HG03432 (cell line): ENCODE data around the gene FREY1.

Source experiments
- ATAC-seq: cut with Tn5 transposase; IDR thresholded peaks from one replicate; pipeline ENCODE4 v1.9.1; 2021; ENCODE audit warnings: mild to moderate bottlenecking, moderate library complexity; ENCODE audit not compliant: unreplicated experiment

The FREY1 gene

GRCh38 chr11:45897556-45897955 is 9.5 kb downstream of the FREY1 start:
- no peak for ATAC-seq

- ATAC-seq = no peak
Measured at GRCh38 chr11:45896422-45896984, 10.6 kb downstream of the FREY1 start.

- no peak for ATAC-seq
Measured at GRCh38 chr11:45895553-45896259, 11.4 kb downstream of the FREY1 start.

DNA sequence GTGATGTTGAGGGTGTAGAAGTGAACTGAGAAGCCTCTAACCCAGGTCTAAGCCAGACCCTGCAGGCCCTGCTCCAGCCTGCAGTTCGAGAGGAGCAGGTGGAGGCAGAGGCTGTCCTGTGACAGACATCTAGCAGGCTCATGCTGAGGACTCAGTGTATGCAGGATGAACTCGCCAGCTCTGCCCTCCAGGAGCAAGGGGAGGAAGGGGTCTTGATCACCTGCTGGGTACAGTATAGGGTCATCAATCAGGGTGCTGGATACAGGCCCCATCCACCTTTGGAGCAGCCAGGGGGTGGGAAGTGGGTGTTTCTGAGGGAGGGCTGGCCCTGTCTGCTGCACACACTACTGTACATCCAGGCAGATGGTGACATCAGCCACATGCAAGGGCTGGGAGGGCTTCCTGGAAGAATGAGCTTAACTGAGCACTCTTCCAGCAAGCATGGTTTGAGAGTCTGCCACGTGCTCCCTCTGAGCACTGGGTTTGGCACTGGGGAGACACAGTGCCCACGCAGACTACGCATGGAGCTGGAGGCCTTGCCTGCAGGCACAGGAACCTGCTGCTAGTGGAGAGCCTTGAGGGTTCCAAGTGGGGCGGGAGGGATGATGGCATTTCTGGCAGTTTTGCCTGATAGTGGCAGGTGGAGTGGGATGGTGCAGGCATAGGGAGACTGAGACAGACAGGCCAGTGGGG is 12.4 kb downstream of the FREY1 start:
- no peak for ATAC-seq

GRCh38 chr11:45892856-45893255 is 14.2 kb downstream of the FREY1 start:
- ATAC-seq = no peak

- no peak for ATAC-seq
Measured at GRCh38 chr11:45890886-45891550, 16.1 kb downstream of the FREY1 start.

GRCh38 chr11:45889966-45890365 is 17.1 kb downstream of the FREY1 start:
- no peak for ATAC-seq

DNA sequence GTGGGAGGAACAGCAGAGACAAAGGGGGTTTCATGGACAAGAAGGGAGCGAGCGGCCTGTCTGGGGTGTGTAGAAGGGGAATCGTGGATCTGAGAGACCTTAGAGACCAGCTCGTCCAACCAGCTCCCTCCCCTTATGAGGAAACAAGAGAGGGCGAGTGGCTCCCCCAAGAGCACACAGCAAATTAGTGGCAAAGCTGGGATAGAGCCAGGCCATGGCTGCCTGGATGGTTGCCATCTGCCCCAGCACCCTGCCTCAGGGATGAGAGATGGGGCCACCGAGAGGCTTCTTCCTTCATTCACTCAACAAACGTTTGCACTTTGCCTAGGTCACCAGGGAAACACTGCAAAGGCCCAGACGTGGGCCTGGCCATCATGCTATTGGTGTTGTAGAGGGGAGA is 17.5 kb downstream of the FREY1 start:
- no peak for ATAC-seq

GRCh38 chr11:45887587-45887986 is 19.5 kb downstream of the FREY1 start:
- ATAC-seq = no peak

- no peak for ATAC-seq
Measured at GRCh38 chr11:45886816-45887520, 20.1 kb downstream of the FREY1 start.

GRCh38 chr11:45885921-45886721 is 20.9 kb downstream of the FREY1 start:
- no peak for ATAC-seq

DNA sequence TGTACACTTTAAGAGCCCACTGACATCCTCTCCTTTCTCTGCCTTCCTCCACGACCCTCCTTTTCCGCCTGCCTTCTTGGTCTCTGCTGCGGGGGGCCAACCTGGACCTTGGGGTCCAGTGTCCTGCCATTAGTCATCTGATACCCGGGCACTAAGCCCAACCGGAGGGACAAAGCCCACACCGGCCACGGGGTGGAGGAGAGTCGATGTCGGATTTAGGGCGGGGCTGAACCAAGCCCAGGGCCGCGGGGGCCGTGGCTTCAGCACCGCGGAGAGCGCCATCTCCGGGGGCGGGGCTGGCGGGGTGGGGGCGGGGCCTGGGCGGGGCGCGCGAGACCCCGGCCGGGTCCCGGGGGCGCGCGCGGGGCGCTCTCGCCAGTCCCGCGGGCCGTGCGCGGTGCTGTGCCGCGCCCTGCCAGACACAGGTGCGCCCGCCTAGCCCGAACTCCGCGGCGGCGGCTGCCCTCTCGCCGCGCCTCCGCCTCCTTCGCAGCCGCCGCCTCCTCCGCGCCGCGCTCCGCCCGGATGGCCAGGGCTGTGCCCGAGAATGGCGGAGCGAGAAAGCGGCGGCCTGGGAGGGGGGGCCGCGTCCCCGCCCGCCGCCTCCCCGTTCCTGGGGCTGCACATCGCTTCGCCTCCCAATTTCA is 21.7 kb downstream of the FREY1 start, which contains the start of gene MAPK8IP1:
Gene MAPK8IP1, plus strand, starts transcription at position 378 of the 647 bp plus-strand sequence. Its CDS starts 170 bp downstream, at position 548.
- peak; percentile 69 for ATAC-seq

GRCh38 chr11:45884596-45885185 is 22.4 kb downstream of the FREY1 start:
- no peak for ATAC-seq

GRCh38 chr11:45881708-45882368 is 25.2 kb downstream of the FREY1 start:
- ATAC-seq = no peak

- no peak for ATAC-seq
Measured at GRCh38 chr11:45880772-45881570, 26.1 kb downstream of the FREY1 start.

- ATAC-seq = no peak
Measured at GRCh38 chr11:45879803-45880686, 27.0 kb downstream of the FREY1 start.

DNA sequence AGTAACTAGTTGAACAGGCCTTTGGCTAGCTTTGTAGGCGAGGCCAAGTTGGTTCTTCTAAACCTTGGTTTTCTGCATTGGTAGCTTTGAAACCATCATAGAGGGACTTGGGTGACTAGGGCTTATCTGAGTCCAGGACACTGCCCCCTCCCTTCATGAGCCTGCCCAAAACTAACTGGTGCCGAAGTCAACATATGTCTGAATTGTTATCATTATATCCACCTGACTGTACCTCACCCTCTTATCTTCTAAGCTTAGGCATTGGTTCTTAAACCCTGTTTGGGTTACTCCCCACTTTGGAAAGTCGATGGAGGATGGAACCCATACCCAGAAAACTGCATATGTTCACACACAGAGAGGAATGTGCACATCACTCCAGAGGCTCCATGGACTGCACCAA is 29.2 kb downstream of the FREY1 start:
- ATAC-seq = no peak
